RKO (cell line): ENCODE data around the gene C1orf21.
"Not testable (repeated sequence)": the region's sequence is repeated elsewhere in the genome, so short reads cannot be mapped to it uniquely, and the experiment has no call there.

Source experiments
- DNase-seq: peaks from one replicate; pipeline ENCODE4 v3.0.0-alpha.2; 2016; ENCODE audit warnings: low spot score

The C1orf21 gene

GRCh38 chr1:184604152-184604900 lies 217.5 kb downstream of the C1orf21 start:
- peak; percentile 17 for DNase-seq

- DNase-seq = no peak
Measured at GRCh38 chr1:184605941-184606340, 219.1 kb downstream of the C1orf21 start.

GRCh38 chr1:184606786-184607185 lies 220.0 kb downstream of the C1orf21 start:
- no peak for DNase-seq

- no peak for DNase-seq
Measured at GRCh38 chr1:184608581-184608980, 221.8 kb downstream of the C1orf21 start.

- DNase-seq = no peak
Measured at GRCh38 chr1:184608990-184609389, 222.2 kb downstream of the C1orf21 start.

GRCh38 chr1:184610876-184611595 lies 224.2 kb downstream of the C1orf21 start:
- no peak for DNase-seq

- not testable (repeated sequence) for DNase-seq
Measured at GRCh38 chr1:184612229-184612628, 225.4 kb downstream of the C1orf21 start.

GRCh38 chr1:184614667-184615066 lies 227.8 kb downstream of the C1orf21 start:
- DNase-seq = no peak

GRCh38 chr1:184615301-184615700 lies 228.5 kb downstream of the C1orf21 start:
- DNase-seq = no peak

- DNase-seq = no peak
Measured at GRCh38 chr1:184616504-184616903, 229.7 kb downstream of the C1orf21 start.

GRCh38 chr1:184617433-184618029 lies 230.7 kb downstream of the C1orf21 start:
- no peak for DNase-seq

GRCh38 chr1:184618851-184619250 lies 232.0 kb downstream of the C1orf21 start:
- DNase-seq = no peak

- no peak for DNase-seq
Measured at GRCh38 chr1:184620469-184620868, 233.6 kb downstream of the C1orf21 start.

- no peak for DNase-seq
Measured at GRCh38 chr1:184621260-184621659, 234.4 kb downstream of the C1orf21 start.

GRCh38 chr1:184622136-184622823 lies 235.5 kb downstream of the C1orf21 start:
- DNase-seq = no peak

- no peak for DNase-seq
Measured at GRCh38 chr1:184623404-184623803, 236.6 kb downstream of the C1orf21 start.

- DNase-seq = no peak
Measured at GRCh38 chr1:184624051-184624450, 237.2 kb downstream of the C1orf21 start.

- DNase-seq = no peak
Measured at GRCh38 chr1:184624626-184625025, 237.8 kb downstream of the C1orf21 start.

- DNase-seq = no peak
Measured at GRCh38 chr1:184625271-184625670, 238.4 kb downstream of the C1orf21 start.

- DNase-seq = no peak
Measured at GRCh38 chr1:184626076-184627006, 239.5 kb downstream of the C1orf21 start.

GRCh38 chr1:184627007-184627341 lies 240.1 kb downstream of the C1orf21 start:
- no peak for DNase-seq

- DNase-seq = no peak
Measured at GRCh38 chr1:184629266-184629665, 242.4 kb downstream of the C1orf21 start.
